GM18861 (cell line): Measurements from ENCODE around the gene CD2AP.
"Not testable (repeated sequence)": the region's sequence is repeated elsewhere in the genome, so short reads cannot be mapped to it uniquely, and the experiment has no call there.

Source experiments
- ATAC-seq: cut with Tn5 transposase; IDR thresholded peaks from one replicate; pipeline ENCODE4 v1.9.1; 2021; ENCODE audit not compliant: unreplicated experiment

The CD2AP gene

GRCh38 chr6:47556459-47556858, 78.9 kb downstream of the CD2AP start:
- not testable (repeated sequence) for ATAC-seq

- no peak for ATAC-seq
Measured at GRCh38 chr6:47563162-47563561, 85.6 kb downstream of the CD2AP start.

DNA sequence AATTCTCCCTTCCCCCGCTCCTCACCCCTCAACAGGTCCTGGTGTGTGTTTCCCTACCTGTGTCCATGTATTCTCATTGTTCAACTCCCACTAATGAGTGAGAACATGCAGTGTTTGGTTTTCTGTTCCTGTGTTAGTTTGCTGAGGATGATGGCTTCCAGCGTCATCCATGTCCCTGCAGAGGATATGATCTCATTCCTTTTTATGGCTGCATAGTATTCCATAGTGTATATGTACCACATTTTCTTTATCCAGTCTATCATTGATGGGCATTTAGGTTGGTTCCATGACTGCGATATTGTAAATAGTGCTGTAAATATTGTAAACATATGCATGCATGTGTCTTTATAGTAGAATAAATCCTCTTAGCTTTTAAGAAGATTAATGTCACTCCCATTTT, 89.0 kb downstream of the CD2AP start:
- not testable (repeated sequence) for ATAC-seq

- ATAC-seq: no peak
Measured at GRCh38 chr6:47567586-47567985, 90.0 kb downstream of the CD2AP start.

GRCh38 chr6:47571488-47571887, 93.9 kb downstream of the CD2AP start:
- ATAC-seq: no peak

- ATAC-seq: no peak
Measured at GRCh38 chr6:47573109-47573508, 95.5 kb downstream of the CD2AP start.

DNA sequence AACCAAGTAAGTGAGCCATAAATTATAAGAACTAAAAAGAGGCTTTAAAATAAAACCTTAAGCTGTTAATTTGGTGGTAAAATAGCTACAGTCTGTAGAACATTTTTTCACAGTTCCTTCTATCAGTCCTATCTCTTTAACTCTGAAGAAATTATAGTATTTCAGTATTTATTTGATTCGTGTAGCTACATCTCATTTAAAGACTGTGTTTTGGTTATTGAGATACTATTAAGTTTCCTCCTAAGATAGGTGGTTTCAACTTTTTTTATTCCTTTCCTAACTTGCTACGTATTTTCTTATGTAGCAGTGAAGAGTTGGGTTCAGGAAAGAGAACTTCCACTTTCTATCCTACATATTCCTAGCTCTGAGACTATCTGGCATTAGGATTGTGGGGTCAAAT, 97.2 kb downstream of the CD2AP start:
- ATAC-seq: no peak

GRCh38 chr6:47579040-47579439, 101.5 kb downstream of the CD2AP start:
- ATAC-seq: no peak

DNA sequence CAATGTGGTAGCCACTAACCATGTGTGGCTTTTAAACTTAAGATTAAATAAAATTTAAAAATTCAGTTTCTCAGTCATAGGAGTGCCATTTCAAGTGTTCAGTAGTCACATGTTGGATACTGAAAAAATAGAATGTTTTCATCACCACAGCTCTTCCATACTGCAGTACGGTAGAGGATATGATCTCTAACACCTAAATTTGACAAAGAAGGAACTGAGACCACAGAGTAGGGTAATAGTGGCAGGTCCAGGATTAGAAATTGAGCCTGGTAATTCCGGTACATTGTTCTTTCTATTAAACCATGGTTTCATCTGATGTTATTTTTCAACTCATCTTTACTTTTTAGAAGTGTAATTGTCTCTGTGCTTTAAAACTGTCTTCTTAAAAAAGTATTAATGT, 104.0 kb downstream of the CD2AP start:
- ATAC-seq: no peak

GRCh38 chr6:47587493-47587892, 109.9 kb downstream of the CD2AP start:
- no peak for ATAC-seq

DNA sequence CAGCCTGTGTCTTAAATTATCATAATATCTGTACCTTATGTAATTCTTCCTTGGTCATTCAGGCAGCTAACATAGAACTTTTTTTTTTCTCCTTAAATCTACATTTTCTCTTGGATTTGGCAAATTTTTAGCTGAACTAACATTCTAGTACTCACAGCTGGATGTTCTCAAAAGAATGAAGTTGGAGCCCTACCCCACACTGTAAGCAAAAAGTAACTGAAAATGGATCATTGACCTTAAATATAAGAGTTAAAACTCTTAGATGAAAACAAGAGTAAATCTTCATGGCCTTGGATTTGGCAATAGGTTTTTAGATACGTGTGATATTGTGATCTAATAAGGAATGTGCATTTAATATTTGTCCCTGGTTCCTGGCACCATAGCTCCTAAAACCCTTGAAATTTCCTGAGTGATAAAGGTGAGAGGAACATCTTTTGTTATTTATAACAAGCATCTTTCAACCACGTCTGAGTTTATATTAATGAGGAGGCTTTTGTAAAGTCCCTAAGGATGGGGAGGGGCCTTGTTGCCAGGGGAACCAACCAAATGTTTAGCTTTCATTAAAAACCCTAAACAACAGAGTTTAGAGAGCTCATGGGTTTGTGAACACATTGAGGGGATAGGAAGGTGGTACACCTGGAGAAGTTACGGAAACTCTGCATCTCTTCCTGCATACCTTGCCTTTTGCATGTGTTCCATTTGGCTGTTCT, 114.7 kb downstream of the CD2AP start:
- no peak for ATAC-seq

GRCh38 chr6:47593979-47594378, 116.4 kb downstream of the CD2AP start:
- ATAC-seq: no peak

GRCh38 chr6:47595785-47596184, 118.2 kb downstream of the CD2AP start:
- no peak for ATAC-seq

DNA sequence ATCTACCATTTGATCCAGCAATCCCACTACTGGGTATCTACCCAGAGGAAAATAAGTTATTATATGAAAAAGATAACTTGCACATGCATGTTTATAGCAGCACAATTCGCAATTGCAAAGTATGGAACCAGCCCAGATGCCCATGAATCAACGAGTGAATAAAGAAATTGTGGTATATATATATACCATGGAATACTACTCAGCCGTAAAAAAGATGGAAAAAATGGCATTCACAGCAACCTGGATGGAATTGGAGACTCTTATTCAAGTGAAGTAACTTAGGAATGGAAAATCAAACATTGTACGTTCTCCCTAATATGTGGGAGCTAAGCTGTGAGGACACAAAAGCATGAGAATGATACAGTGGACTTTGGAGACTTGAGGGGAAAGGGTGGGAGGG, 120.8 kb downstream of the CD2AP start:
- ATAC-seq: no peak

DNA sequence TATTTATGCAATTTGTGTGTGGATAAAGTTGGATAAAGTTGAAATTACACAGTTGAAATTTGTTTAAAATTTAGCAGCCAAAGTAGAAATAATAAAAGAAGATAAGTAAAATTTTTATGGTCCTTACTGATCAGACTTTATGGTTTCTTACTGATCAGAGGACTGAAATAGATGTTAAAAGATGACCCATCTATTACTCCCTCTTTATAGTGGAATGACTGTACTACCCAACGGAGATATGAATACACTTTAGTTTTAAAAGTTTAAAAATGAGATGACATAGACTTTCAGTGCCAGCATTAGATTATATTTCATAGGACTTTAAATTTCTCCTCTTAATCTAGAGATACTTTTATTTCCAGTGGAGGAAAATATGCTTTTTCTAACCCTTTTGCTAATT, 121.9 kb downstream of the CD2AP start:
- no peak for ATAC-seq

- no peak for ATAC-seq
Measured at GRCh38 chr6:47603227-47603626, 125.6 kb downstream of the CD2AP start.

- ATAC-seq: no peak
Measured at GRCh38 chr6:47603995-47604394, 126.4 kb downstream of the CD2AP start.

GRCh38 chr6:47621838-47622449, 144.4 kb downstream of the CD2AP start:
- no peak for ATAC-seq

- ATAC-seq: no peak
Measured at GRCh38 chr6:47626782-47627181, 149.2 kb downstream of the CD2AP start.

- no peak for ATAC-seq
Measured at GRCh38 chr6:47628448-47629272, 151.1 kb downstream of the CD2AP start.

GRCh38 chr6:47629954-47630353, 152.4 kb downstream of the CD2AP start:
- ATAC-seq: no peak

GRCh38 chr6:47630587-47630986, 153.0 kb downstream of the CD2AP start:
- no peak for ATAC-seq
